Activated CD4-positive, alpha-beta T cell treated with anti-CD3 and anti-CD28 coated beads, Interleukin-2, amount 50 U/mL, for 4 hours (primary cell): ENCODE measurements around the gene RPL6.
"Not testable (repeated sequence)": the region's sequence is repeated elsewhere in the genome, so short reads cannot be mapped to it uniquely, and the experiment has no call there.

Source experiments
- DNase-seq, 2 experiments: peaks; one replicate each; pipeline ENCODE4 v3.0.0-alpha.2; 2020

RPL6 gene

DNA sequence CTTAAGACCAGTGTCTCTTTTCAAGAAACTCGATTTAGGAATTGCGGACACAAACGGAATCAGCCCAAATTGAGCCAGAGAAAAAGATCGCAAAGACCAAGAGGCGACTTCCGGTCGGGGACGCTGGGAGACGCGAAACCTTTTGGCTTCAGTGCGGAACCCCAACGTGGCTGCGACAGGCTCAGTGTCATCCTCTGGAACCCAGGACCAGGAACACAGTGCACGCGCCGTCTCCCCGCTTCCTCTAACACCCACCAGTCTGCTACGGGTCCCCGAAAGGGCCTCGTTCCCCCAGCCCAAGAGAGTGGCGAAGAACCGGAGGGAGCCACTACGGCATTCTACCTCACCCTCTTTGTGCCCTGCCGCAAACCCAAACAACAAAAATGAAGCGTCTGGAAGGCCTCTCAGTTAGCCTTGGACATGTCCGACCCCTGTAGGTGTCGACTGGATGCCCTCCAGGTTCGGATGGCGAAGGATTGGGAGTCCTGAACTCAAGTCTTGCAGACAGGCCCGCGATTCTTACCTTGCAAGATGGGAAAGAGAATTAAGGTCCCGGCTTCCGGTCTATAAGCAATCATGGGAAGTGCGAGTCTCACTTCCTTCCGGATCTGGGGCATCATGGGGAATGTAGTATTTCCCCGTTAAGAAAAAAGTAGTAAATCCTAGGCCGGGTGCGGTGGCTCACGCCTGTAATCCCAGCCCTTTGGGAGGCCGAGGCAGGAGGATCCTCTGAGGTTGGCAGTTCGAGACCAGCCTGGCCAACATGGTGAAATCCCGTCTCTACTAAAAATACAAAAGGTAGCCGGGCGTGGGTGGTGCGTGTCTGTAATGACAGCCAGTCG is at the start of gene RPL6:
Gene RPL6 (minus strand): TSS at position 542 of the 842 bp plus-strand sequence. CDS start 949 bp downstream, outside the sequence.
- DNase-seq, result peak; percentile 64 to 65

DNA sequence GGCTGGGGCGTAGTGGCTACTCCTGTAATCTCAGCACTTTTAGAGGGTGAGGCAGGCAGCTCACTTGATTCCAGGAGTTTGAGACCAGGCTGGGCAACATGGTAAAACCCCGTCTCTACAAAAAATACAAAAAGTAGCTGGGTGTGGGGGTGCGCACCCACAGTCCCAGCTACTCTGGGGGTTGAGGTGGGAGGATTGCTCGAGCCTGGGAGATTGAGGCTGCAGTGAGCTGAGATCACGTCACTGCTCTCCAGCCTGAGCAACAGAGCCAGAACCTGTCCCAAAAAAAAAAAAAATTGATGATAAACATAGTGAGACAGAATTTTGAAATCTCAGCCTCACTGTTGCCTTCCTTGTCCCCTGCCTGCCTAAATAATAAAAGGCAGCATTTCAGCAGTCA is 49.3 kb upstream of the RPL6 start:
- no peak for DNase-seq

DNA sequence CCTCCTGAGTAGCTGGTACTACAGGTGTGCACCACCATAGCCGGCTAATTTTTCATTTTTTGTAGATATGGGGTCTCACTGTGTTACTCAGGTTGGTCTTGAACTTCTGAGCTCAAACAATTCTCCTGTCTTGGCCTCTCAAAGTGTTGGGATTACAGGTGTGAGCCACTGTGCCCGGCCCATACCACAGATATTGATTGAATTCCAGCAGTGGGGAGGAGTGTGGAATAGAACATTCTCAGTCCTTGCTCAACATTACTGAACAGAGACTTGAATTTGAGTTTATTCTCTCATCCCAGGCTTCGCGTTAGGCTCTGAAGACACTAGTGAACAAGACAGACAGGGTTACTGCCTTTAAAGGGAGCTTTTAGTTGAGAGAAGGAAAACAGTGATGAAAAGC is 48.9 kb upstream of the RPL6 start:
- no peak for DNase-seq

DNA sequence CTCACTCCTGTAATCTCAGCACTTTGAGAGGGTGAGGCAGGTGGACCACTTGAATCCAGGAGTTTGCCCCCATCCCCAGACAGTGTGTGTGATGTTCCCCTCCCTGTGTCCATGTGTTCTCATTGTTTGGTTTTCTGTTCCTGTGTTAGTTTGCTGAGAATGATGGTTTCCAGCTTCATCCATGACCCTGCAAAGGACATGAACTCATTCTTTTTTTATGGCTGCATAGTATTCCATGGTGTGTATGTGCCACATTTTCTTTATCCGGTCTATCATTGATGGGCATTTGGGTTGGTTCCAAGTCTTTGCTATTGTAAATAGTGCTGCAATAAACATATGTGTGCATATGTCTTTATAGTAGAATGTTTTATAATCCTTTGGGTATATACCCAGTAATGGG is 47.7 kb upstream of the RPL6 start:
- DNase-seq, result not testable (repeated sequence)

DNA sequence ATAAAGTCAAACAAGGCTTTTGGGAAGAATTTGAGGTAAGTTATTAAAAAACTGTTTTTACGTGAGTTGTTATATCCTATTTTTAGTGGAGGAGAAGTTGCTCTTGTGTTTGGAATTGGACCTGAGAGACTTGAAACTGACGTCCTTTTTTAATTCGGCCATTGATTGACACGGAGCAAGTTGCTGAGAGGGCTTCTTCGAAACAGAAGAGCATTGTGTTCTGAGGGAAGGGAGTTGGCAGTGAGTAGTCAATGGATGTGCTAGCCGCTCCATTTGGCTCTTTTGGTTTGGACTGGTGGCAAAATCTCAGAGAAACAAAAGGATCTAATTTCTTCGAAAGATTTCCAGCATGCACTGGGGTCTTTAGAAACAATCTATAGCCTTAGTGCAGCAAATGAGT is 46.6 kb upstream of the RPL6 start:
- DNase-seq, result no peak

DNA sequence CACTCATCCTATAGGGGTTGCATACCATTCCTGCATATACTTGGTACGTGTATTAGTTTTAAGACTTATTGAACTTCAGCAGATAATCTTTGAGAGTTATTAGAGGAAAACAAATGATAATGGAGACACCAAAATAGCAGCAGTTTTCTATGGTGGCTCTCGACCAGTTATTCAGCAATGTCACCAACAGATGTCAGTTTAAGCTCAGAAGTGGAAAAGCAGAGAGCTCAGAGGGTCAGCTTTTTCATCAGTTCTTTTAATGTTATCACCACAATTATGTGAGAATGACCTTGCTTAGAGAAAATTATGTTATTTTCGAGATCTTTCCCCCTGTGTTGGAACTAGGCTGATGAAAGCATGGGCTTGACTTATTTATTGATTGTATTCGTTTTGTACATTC is 41.3 kb upstream of the RPL6 start:
- DNase-seq, result no peak

- DNase-seq, result not testable (repeated sequence)
These were observed 38.8 kb upstream of the RPL6 start for GRCh38 chr12:112448165-112448564.

DNA sequence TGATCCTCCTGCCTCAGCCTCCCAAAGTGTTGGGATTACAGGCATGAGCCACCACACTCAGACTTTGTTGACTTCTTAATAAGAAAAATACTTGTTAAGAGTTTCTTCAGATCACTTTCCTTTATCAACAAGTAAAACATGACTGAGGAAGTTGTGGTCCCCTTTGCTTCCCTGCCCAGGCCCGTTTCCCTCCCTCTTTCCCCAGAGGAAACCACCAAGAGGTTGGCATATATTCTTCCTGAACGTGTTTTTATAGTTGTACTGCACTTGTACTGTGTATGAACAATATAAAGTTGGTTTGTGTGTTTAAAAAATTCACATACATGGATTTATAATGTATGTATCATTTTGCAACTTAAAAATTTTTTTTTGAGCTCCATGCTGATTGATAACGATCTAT is 37.7 kb upstream of the RPL6 start:
- DNase-seq, result no peak

DNA sequence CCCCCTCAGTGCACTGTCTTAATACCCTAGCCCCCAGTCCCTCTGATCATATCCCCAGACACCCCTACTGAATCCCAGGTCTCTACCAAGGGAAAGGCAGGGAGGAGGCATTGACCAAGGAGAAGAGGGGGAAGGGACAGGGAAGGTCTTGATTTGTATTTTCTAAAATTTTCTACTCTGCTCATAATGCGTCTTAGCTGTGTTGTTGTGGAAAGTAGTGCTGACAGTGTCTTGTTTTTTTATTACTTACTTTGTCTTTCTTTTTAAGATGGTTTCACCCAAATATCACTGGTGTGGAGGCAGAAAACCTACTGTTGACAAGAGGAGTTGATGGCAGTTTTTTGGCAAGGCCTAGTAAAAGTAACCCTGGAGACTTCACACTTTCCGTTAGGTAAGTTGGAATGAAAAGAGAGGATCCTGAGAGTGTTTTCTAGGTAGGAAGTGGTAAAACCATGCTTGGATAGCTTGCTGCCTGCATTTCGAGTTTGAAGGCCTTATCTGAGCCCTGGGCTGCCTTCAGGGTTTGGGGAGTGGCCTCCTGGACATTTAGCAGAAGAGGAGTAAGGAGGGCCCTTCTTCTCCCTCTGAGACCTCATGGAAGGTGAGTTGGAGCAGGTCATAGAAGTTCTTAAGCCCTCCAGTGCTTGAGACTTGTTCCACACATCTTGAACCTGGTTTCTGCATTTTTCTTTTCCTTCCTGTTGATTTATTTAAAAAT is 36.8 kb upstream of the RPL6 start:
- DNase-seq, result no peak

DNA sequence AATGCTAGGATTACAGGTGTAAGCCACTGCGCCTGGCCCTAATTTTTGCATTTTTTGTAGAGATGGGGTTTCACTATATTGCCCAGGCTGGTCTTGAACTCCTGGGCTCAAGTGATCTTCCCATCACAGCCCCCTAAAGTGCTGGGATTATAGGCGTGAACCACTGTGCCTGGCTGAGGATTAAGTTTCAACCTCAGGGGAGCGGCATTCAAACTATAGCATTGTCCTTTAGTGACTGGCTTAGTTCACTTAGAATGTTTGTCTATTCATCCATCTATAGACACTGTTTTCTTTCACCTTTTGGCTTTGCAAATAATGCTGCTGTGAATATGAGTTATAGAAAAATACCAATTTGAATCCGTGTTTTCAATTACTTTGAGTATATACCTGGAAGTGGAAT is 34.5 kb upstream of the RPL6 start:
- no peak for DNase-seq

GRCh38 chr12:112440653-112441052 is 31.2 kb upstream of the RPL6 start:
- DNase-seq, result not testable (repeated sequence)

GRCh38 chr12:112439769-112440168 is 30.4 kb upstream of the RPL6 start:
- no peak for DNase-seq

DNA sequence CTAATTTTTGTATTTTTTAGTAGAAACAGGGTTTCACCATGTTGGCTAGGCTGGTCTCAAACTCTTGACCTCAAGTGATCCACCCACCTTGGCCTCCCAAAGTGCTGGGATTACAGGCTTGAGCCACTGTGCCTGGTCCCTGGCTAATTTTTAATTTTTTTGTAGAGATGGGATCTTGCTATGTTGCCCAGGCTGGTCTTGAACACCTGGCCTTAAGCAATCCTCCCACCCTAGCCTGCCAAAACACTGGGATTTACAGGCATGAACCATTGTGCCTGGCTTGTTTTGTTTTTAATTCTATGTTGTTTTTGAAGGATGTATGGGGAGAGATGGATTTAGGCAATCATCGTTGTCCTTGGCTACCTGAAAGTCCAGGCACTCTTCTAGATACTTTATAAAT is 29.2 kb upstream of the RPL6 start:
- not testable (repeated sequence) for DNase-seq

GRCh38 chr12:112433551-112433950 is 24.1 kb upstream of the RPL6 start:
- no peak for DNase-seq

GRCh38 chr12:112431965-112432364 is 22.6 kb upstream of the RPL6 start:
- DNase-seq, result no peak

DNA sequence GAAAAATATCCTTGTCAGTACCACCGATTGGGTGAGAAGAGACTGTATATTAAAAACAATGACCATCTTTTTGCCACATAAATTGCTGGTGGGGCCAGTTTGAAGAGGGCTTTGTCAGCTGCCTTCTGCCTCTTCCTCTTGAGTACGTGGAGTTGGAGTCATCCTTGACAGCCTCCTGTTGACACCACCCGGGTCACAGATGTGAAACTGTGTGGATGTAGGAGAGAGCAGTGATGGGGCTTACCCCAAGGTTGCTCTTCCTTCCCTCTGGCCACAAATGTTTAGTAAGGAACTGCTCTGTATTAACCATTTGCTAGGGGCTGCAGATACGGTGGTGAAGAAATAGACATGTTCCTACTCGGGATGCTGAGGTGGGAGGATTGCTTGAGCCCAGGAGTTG is 21.5 kb upstream of the RPL6 start:
- DNase-seq, result no peak

- DNase-seq, result no peak
These were observed 18.4 kb upstream of the RPL6 start for GRCh38 chr12:112427760-112428159.

DNA sequence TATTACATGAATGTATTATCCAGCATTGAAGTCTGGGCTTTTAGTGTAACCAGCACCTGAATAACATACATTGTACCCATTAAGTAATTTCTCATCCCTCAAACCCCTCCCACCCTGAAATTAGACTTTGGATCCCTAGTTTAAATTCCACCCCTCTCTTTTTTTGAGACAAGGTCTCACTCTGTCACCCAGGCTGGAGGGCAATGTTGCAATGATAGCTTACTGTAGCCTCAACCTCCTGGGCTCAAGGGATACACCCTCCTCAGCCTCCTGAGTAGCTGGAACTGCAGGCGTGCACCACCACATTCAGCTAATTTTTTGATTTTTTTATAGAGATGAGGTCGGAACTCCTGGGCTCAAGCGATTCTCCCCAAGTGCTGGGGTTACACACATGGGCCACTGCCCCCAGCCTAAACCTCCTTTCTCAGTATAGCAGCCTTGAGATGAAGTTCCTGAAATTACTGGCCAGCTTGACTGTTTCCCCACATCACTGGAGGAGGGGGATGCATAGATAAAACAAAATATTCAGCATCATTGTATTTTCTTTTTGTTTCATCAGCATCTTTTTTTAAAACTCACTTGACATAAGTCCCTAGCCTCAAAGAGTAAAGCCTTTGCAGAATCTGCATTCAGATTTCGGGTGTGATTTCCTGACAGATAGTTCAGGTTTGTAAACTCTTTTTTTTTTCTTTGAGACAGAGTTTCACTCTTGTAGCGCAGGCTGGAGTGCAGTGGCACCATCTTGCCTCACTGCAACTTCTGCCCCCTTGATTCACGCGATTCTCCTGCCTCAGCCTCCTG is 16.4 kb upstream of the RPL6 start:
- no peak for DNase-seq

- no peak for DNase-seq
These were observed 14.7 kb upstream of the RPL6 start for GRCh38 chr12:112424126-112424525.

DNA sequence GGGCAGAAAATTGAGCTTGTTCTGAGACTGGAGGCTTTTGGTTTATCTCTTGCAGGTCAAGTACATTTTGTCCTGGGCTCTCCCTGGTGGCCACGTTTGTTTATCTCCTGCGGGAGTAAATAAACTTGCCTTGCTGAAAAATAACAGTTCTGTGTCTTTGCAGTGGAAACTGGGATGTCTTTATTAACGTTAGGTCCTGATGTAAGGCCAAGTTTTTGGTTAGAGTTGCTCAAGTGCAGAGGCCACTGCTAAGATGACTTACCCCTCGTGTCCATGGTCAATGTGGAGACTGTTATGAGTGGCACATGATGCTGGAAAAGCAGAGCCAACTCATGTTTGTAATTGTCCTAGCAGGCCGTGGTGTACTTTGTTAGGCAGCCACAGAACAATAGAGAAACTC is 13.1 kb upstream of the RPL6 start:
- DNase-seq, result no peak

- no peak for DNase-seq
These were observed 12.0 kb upstream of the RPL6 start for GRCh38 chr12:112421363-112421762.

GRCh38 chr12:112420740-112421139 is 11.3 kb upstream of the RPL6 start:
- no peak for DNase-seq
